ENCODE measurements around the gene ASXL2.
A peak's percentile ranks its signal among the peaks of the same experiment; 100 is the strongest.
"Not testable (repeated sequence)": the region's sequence is repeated elsewhere in the genome, so short reads cannot be mapped to it uniquely, and the experiment has no call there.

Gene ASXL2

GRCh38 chr2:25838152-25838756, 40.0 kb downstream of the ASXL2 start:
- no peak for DNase-seq (ENCODE audit: low read depth in 4 of 4, low spot score in 1 of 4)

DNA sequence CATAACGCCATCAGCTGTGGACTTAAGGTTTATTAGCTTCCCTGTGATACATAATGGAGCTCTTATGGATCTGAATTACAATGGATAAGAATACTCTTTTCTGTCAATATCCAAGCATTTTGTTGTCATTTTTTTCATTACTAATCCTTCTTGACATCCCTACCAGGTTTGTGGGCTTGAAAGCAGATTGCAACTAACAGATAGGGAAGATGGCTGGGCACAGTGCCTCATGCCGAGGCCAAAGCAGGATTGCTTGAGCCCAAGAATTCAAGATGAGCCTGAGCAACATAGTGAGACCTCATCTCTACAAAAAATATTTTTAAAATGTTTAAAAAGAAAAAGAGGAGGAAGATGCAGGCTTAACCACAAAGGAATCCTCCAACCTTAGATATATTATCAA, 42.4 kb downstream of the ASXL2 start:
- no peak for DNase-seq (ENCODE audit: low read depth in 4 of 4, low spot score in 1 of 4)

DNA sequence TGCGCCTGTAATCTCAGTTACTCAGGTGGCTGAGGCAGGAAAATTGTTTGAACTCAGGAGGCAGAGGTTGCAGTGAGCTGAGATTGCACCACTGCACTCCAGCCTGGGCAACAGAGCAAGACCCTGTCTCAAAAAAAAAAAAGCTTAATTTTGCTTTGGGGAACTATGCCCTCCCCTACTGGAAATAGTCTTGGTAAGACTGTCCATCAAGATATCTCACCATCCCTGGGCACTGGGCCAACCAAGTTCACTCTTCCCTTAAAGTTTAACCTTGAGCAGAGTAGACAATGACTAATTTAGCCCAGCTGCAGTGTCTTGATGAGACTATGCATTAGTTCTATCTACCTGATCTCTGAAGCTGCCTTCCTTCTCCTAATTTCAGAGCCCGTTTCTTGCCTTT, 44.7 kb downstream of the ASXL2 start:
- DNase-seq (ENCODE audit: low read depth in 4 of 4, low spot score in 1 of 4), result no peak

DNA sequence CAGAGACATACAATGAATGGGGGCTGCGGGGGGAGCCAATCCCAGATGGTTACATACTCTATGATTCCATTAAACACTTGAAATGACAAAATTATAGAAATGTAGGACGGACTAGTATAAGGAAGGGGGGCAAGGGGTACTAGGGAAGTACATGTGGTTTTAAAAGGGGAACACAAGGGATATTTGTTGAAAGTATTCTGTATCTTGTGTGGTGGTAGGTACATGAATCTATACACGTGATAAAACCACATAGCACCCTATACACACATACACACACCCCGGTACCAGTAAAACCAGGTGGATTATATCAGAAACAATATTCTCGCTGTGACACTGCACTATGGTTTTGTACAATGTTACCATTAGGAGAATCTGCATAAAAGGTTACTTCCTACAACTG, 45.4 kb downstream of the ASXL2 start:
- DNase-seq (ENCODE audit: low read depth in 4 of 4, low spot score in 1 of 4), result no peak

GRCh38 chr2:25831746-25832449, 46.4 kb downstream of the ASXL2 start:
- no peak for DNase-seq (ENCODE audit: low read depth in 4 of 4, low spot score in 1 of 4)

DNA sequence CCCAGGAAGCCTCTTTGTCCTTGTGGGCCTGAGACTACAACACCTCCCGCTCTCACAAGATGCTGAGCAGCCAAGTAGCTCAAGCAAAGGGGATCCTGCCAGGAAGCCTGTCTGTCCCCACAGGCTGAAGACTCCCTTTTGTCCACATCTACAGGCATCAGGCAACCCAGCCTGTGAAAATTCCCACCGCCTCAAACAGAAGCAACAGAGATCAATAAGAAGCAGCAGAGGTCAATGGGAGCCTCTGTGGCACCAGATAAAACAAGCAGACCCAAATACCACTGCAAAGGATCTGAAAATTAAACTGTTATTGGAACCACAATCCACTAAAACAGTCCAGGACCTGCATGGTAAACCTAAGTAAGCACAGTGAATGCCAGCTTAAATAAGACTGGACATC, 48.5 kb downstream of the ASXL2 start:
- no peak for DNase-seq (ENCODE audit: low read depth in 4 of 4, low spot score in 1 of 4)

GRCh38 chr2:25829377-25829704, 48.9 kb downstream of the ASXL2 start:
- DNase-seq (ENCODE audit: low read depth in 4 of 4, low spot score in 1 of 4), result no peak

GRCh38 chr2:25828532-25829376, 49.5 kb downstream of the ASXL2 start:
- DNase-seq (ENCODE audit: low read depth in 4 of 4, low spot score in 1 of 4), result not testable (repeated sequence)

GRCh38 chr2:25825238-25825637, 53.0 kb downstream of the ASXL2 start:
- DNase-seq (ENCODE audit: low read depth in 4 of 4, low spot score in 1 of 4), result peak in 2 of 4 experiments; percentile 20 to 23

DNA sequence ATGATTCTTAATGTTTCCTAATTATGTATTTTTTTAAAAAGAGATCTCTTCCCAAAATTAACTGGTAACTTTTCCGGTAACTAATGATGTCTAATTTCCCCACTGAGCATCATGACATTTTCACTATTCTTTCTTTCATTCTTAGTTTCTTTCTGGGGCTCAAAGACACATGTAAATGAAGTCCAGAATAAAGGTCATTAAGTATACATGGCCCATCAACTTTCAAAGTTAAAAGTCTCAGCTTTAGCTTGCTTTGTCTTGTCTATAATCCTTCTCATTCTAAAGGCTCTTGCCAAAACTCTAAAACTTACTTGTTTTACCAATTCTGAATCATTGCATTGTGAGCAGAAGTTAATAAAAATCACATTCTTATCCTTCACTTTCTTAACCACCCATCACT, 53.6 kb downstream of the ASXL2 start:
- no peak for DNase-seq (ENCODE audit: low read depth in 4 of 4, low spot score in 1 of 4)

DNA sequence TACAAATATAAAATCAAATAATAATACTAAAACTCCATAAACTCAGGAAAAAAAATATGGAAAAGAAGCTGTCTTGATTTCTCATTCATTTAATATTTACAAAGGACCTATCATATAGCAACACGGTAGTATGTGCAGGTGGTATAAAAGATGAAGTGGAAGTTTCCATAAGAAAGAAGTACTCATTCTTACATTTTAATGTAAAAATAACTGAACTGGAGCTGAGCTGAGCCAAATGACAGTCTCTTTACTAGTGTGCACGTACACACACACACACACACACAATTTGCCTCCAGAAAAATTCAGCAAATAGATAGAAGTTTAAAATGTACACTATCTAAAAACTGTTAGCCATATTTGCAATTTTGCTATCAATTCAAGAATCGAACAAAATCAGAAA, 54.1 kb downstream of the ASXL2 start:
- DNase-seq (ENCODE audit: low read depth in 4 of 4, low spot score in 1 of 4), result no peak

GRCh38 chr2:25822190-25823117, 55.8 kb downstream of the ASXL2 start:
- DNase-seq (ENCODE audit: low read depth in 4 of 4, low spot score in 1 of 4), result peak; percentile 18 to 41 (median 33)

DNA sequence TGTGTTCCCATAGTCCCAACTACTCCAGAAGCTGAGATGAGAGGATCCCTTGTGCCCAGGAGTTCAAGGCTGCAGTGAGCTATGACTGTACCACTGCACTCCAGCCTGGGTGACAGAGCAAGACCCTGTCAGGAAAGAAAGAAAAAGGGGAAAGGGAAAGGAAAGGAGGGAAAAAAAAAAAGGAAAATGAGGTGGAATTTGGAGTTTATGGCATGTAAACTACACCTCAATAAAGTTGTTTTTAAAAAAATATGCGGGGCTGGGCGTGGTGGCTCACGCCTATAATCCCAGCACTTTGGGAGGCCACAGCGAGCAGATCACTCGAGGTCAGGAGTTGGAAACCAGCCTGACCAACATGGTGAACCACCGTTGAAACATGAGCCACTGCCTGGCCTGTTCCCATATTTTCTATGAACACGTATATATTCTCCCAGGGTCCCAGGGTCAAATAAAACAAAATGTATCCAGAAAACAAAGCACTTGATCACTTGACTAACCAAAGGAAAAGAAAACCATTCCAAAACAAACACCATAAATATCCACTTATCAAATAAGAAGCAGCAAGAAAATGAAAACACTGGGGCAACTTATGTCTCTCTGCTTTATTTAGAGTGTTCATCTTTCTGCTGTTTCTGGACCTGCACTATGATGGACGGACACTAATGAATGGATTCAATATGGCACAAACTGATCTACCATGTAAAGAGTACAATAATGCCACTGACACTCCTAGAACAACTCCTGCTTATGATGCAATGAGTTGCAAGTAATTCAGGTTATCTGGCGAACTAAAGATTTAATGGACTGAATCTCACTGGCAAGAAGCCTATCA, 56.8 kb downstream of the ASXL2 start:
- no peak for DNase-seq (ENCODE audit: low read depth in 4 of 4, low spot score in 1 of 4)

- no peak for DNase-seq (ENCODE audit: low read depth in 4 of 4, low spot score in 1 of 4)
These were observed 58.7 kb downstream of the ASXL2 start for GRCh38 chr2:25819597-25820039.

DNA sequence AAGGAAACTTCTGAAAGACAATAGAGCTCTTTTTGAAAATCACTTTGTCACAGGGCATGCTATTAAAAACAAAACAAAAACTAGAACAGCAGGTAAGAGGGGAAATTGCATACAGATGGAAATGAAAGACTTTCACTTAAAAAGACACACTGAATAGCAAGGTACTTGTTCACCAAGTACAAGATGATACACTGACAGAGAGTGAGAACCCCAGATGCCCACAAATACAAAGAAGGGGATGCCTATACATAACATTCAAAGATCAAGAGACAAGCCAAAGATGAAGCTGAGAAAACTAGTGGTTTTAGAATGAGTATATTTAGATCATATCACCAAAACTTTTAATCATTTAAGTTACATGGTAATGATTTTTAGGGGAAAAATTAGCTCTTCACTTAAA, 60.7 kb downstream of the ASXL2 start:
- DNase-seq (ENCODE audit: low read depth in 4 of 4, low spot score in 1 of 4), result no peak

GRCh38 chr2:25817006-25817405, 61.3 kb downstream of the ASXL2 start:
- no peak for DNase-seq (ENCODE audit: low read depth in 4 of 4, low spot score in 1 of 4)

DNA sequence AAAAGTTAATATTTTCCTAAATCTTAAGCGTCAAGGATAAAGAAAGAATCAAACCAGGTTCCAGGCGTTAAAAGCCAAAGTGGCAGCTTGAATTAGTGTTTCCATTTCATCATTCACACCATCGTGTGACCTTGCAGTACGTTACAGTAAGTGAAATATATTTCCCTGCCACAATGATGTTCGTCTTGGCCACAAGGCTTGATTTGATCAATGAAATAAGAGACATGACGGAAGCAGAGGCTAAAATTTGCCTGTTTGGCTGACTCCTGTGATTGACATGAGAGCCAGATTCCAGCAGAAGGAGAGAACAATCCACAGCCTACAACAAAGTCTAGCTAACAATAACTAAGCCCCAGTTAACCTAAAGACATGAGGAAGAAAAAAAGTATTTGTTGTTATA, 62.0 kb downstream of the ASXL2 start:
- no peak for DNase-seq (ENCODE audit: low read depth in 4 of 4, low spot score in 1 of 4)

DNA sequence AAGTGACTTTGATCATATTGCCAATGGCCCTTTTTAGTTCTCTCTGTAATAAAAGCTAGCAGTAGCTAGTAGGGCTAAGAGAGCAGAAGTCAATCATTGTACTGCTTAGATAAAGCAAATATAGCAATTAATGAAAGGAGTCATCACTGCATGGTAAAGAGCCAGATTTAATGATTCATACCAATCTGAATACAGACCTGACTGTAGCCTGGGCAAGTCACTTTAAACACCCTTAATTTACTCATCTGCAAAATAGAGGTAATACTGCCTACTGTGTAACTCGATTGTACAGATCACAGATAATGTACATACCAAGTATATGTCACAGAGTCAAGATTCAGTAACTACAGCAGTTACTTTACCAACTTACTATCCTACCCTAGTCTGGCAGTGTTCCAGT, 63.6 kb downstream of the ASXL2 start:
- DNase-seq (ENCODE audit: low read depth in 4 of 4, low spot score in 1 of 4), result no peak

DNA sequence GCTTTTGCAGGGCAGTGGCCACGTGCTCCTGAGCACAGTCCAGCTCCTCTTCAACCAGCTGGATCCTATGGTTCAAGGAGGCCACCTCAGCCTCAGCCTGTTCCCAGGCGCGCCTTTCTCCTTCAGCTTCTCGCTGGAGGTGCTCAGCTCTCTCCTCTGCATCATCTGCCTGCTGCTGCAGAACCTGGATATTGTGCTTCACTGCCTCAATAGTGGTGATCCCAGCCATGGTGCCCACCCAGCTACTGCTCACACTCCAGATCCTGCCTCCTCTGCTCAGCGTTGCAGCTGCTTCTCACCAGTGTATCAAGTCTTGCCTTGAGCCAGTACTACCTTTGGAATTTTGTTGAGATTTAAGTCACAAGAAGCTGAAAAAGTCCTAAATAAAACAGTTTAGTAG, 67.9 kb downstream of the ASXL2 start:
- DNase-seq (ENCODE audit: low read depth in 4 of 4, low spot score in 1 of 4), result no peak

DNA sequence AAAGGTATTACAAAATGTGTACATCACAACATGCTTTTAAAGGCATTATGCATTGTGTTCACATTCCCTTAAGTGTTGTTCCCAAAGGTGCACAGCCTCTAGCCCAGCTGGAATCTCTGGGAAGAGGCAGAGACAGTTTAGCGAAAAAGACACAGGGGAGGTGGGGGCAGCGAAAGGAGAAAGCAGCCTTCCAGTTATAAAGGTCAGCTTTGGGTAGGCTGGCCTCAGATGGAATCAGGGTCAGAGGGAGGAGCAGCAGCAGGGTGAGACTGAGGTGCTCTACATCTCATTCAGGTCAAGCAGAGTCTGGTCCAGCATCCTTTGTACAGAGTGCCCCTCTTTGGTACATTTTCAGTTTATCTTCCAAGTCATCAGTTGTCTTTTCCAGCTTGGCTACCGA, 68.6 kb downstream of the ASXL2 start:
- DNase-seq (ENCODE audit: low read depth in 4 of 4, low spot score in 1 of 4), result no peak

All from stimulated activated CD4-positive, alpha-beta T cell treated with anti-CD3 and anti-CD28 coated beads, Interleukin-1b, Interleukin-23, amount 100 ng/mL, for 24 hours (primary cell).